ENCODE results near the gene BATF2.
"Not testable (repeated sequence)": the region's sequence is repeated elsewhere in the genome, so short reads cannot be mapped to it uniquely, and the experiment has no call there.

The BATF2 gene

GRCh38 chr11:64987998-64988854 lies 8.5 kb downstream of the BATF2 start:
- DNase-seq (ENCODE audit: insufficient read length, low spot score) (no peak), FAIRE-seq (no peak)
- TF ChIP-seq CTCF (IDR thresholded peaks at IDR 0.05; ENCODE audit: insufficient read depth, missing control alignments), result no peak

GRCh38 chr11:64983339-64983738 lies 13.4 kb downstream of the BATF2 start:
- FAIRE-seq; DNase-seq (ENCODE audit: insufficient read length, low spot score): not testable (repeated sequence)

- no peak for TF ChIP-seq CTCF (IDR thresholded peaks at IDR 0.05; ENCODE audit: insufficient read depth, missing control alignments)
- FAIRE-seq, result no peak
- no peak for DNase-seq (ENCODE audit: insufficient read length, low spot score)
These were observed 20.1 kb downstream of the BATF2 start for GRCh38 chr11:64976651-64977050.

GRCh38 chr11:64974124-64974523 lies 22.6 kb downstream of the BATF2 start:
- DNase-seq (ENCODE audit: insufficient read length, low spot score) (no peak), FAIRE-seq (no peak)
- no peak for TF ChIP-seq CTCF (IDR thresholded peaks at IDR 0.05; ENCODE audit: insufficient read depth, missing control alignments)

GRCh38 chr11:64971421-64972233 lies 25.1 kb downstream of the BATF2 start, which contains the start of gene MAJIN:
MAJIN (minus strand) TSS chr11:64972108; CDS start chr11:64959405, 12,703 bp downstream.
- no peak for TF ChIP-seq CTCF (IDR thresholded peaks at IDR 0.05; ENCODE audit: insufficient read depth, missing control alignments)
- no peak for DNase-seq (ENCODE audit: insufficient read length, low spot score)
- no peak for FAIRE-seq

- DNase-seq (ENCODE audit: insufficient read length, low spot score) (no peak), FAIRE-seq (no peak)
- no peak for TF ChIP-seq CTCF (IDR thresholded peaks at IDR 0.05; ENCODE audit: insufficient read depth, missing control alignments)
These were observed 26.0 kb downstream of the BATF2 start for GRCh38 chr11:64970731-64971151.

GRCh38 chr11:64969209-64969608 lies 27.6 kb downstream of the BATF2 start:
- TF ChIP-seq CTCF (IDR thresholded peaks at IDR 0.05; ENCODE audit: insufficient read depth, missing control alignments), result no peak
- FAIRE-seq (no peak), DNase-seq (ENCODE audit: insufficient read length, low spot score) (no peak)

Measured in D721Med (cell line).